Endothelial cell of umbilical vein (primary cell): ENCODE measurements around the gene RAPGEF6. TPM values are rescaled to one million over a fixed set of nuclear protein-coding genes. Genes with fewer than 3 reads are reported as not detected.

ENCODE experiments used
- BruUV-seq: library from RNA; stranded (reverse); fragments of 400-500 nt; replicated peaks from 2 replicates; lab custom pipeline; 2021; lab: Mats Ljungman, UMichigan
- CTCF ChIA-PET: fragments of 300-600, 350-600 bp; sonication (Branson Sonifier 250); formaldehyde crosslinking; loops from one replicate; lab custom pipeline; 2021; ENCODE audit warnings: antibody characterized with exemption, inconsistent platforms; lab: Charles Lee
- POLR2A ChIA-PET: fragments of 300-600, 350-600 bp; sonication (Branson Sonifier 250); formaldehyde crosslinking; loops from one replicate; lab custom pipeline; 2021; ENCODE audit warnings: antibody characterized with exemption, inconsistent platforms; lab: Charles Lee
- DNase-seq: peaks from one replicate; pipeline ENCODE4 v3.0.0-alpha.2; 2011; ENCODE audit warnings: low read depth, low spot score
- FAIRE-seq: peaks from 2 replicates; lab custom pipeline; 2011; peaks lifted over from hg19 to GRCh38; lab: Jason Lieb, UNC
- H2AFZ ChIP-seq: 2 replicates; pipeline ENCODE4 v1.6.0; 2012; ENCODE audit warnings: low read depth, low read length, control low read depth, inconsistent platforms
- H3K27ac ChIP-seq: 2 replicates; pipeline ENCODE4 v1.5.1; 2011; ENCODE audit warnings: low read depth, mild to moderate bottlenecking, control low read depth, low read length, moderate library complexity; ENCODE audit not compliant: insufficient read depth
- H3K27me3 ChIP-seq, 2 experiments: 2 replicates each; pipeline versions ENCODE4 v1.6.0 to v1.6.1; 2011; ENCODE audit warnings: low read length in 2 of 2, mixed read lengths in 1 of 2; ENCODE audit not compliant: control insufficient read depth in 2 of 2, insufficient read depth in 2 of 2
- H3K36me3 ChIP-seq, 2 experiments: 2 replicates in 1 of 2; 3 replicates in 1 of 2; pipeline ENCODE4 v1.5.1; 2011; ENCODE audit warnings: low read length in 2 of 2, mild to moderate bottlenecking in 1 of 2, moderate library complexity in 1 of 2; ENCODE audit not compliant: control insufficient read depth in 2 of 2, insufficient read depth in 2 of 2; ENCODE audit errors: extremely low read depth in 1 of 2
- H3K4me1 ChIP-seq: 3 replicates; pipeline ENCODE4 v1.5.1; 2011; ENCODE audit warnings: mild to moderate bottlenecking, low read length; ENCODE audit not compliant: control insufficient read depth, insufficient read depth; ENCODE audit errors: extremely low read depth
- H3K4me2 ChIP-seq: 2 replicates; pipeline ENCODE4 v1.6.1; 2011; ENCODE audit warnings: low read length, control low read depth, mixed read lengths; ENCODE audit not compliant: insufficient read depth
- H3K4me3 ChIP-seq, 3 experiments: fragments of 200-600 bp in 1 of 3; sonication (generic), shearing (Covaris generic) in 1 of 3; replicated peaks in 1 of 3; 2 replicates each; pipeline ENCODE4 v1.5.1; 2011 to 2016; ENCODE audit warnings: control low read depth in 3 of 3, low read length in 3 of 3, mild to moderate bottlenecking in 2 of 3, inconsistent platforms in 1 of 3, low read depth in 1 of 3, moderate library complexity in 1 of 3; ENCODE audit not compliant: insufficient read depth in 1 of 3
- H3K79me2 ChIP-seq: 2 replicates; pipeline ENCODE4 v1.6.0; 2012; ENCODE audit warnings: low read length, inconsistent platforms; ENCODE audit not compliant: control insufficient read depth, insufficient read depth
- H3K9ac ChIP-seq: replicated peaks from 2 replicates; pipeline ENCODE3; 2011; ENCODE audit warnings: low read length, control low read depth; ENCODE audit not compliant: insufficient read depth; ENCODE audit errors: extremely low read depth
- H3K9me1 ChIP-seq: replicated peaks from 3 replicates; pipeline ENCODE4 v1.6.0; 2011; ENCODE audit warnings: mild to moderate bottlenecking, low read length; ENCODE audit not compliant: control insufficient read depth, insufficient read depth; ENCODE audit errors: extremely low read depth
- H3K9me3 ChIP-seq: replicated peaks from 2 replicates; pipeline ENCODE4 v1.5.1; 2012; ENCODE audit warnings: low read length, inconsistent platforms; ENCODE audit not compliant: control insufficient read depth, insufficient read depth
- H4K20me1 ChIP-seq: replicated peaks from 2 replicates; pipeline ENCODE3; 2011; ENCODE audit warnings: mild to moderate bottlenecking, low read length; ENCODE audit not compliant: control insufficient read depth, insufficient read depth; ENCODE audit errors: extremely low read depth
- CTCF ChIP-seq, 2 donors: IDR thresholded peaks; 1 replicate in 1 of 2; 2 replicates in 1 of 2; pipeline ENCODE4 v1.5.1; 2011; ENCODE audit warnings: low read length in 2 of 2, mild to moderate bottlenecking in 2 of 2, moderate library complexity in 2 of 2, control low read depth in 1 of 2, inconsistent platforms in 1 of 2, low read depth in 1 of 2; ENCODE audit not compliant: insufficient read depth in 1 of 2; ENCODE audit errors: extremely low read depth in 1 of 2
- FOS ChIP-seq: IDR thresholded peaks from 2 replicates; pipeline ENCODE4 v1.6.1; 2011; ENCODE audit warnings: mild to moderate bottlenecking, low read length, moderate library complexity, borderline replicate concordance; ENCODE audit not compliant: insufficient read depth
- GATA2 ChIP-seq: IDR thresholded peaks from 2 replicates; pipeline ENCODE4 v1.7.0; 2011; ENCODE audit warnings: low read depth, mild to moderate bottlenecking, moderate library complexity, mixed read lengths, low read length; ENCODE audit not compliant: insufficient read length, insufficient read depth
- JUN ChIP-seq: IDR thresholded peaks from 2 replicates; pipeline ENCODE4 v1.6.1; 2011; ENCODE audit warnings: borderline replicate concordance, low read depth; ENCODE audit not compliant: insufficient read length, insufficient read depth
- MAX ChIP-seq: IDR thresholded peaks from 2 replicates; pipeline ENCODE4 v1.6.1; 2011; ENCODE audit not compliant: insufficient read depth, insufficient read length
- MYC ChIP-seq: IDR thresholded peaks from one replicate; pipeline ENCODE4 v1.6.1; 2011; ENCODE audit warnings: mild to moderate bottlenecking, low read depth, low read length
- POLR2A ChIP-seq: IDR thresholded peaks from 2 replicates; pipeline ENCODE4 v1.6.1; 2012; ENCODE audit warnings: low read depth, mild to moderate bottlenecking, control low read depth, low read length
- POLR2AphosphoS5 ChIP-seq: IDR thresholded peaks from 2 replicates; pipeline ENCODE4 v1.6.1; 2012; ENCODE audit warnings: low read depth, mild to moderate bottlenecking, control low read depth, low read length, moderate library complexity; ENCODE audit not compliant: insufficient read depth
- dilution Hi-C: fragments of 300-500 bp; cut with MboI; formaldehyde crosslinking; loops from one replicate; pipeline ENCODE4 v1.15.0; 2019; ENCODE audit warnings: low sequenced_read_pairs; ENCODE audit not compliant: extremely low pct_ligation_motif_present
- intact Hi-C: fragments of 100-400 bp; cut with micrococcal nuclease; formaldehyde crosslinking; loops from one replicate; pipeline ENCODE4 v1.10.0; 2022
- polyA plus RNA-seq, 4 experiments: library from polyadenylated mRNA; depleted of rRNA in 3 of 4; stranded (reverse) in 3 of 4; unstranded in 1 of 4; fragments of >200 nt; gene quantifications; 2 replicates each; pipeline versions ENCODE4 v1.2.1 to v1.2.3, GENCODE V29; 2011 to 2012; ENCODE audit warnings: missing spikeins in 1 of 4
- total RNA-seq: library from RNA; stranded (reverse); gene quantifications from 2 replicates; pipeline ENCODE4 v1.2.3, GENCODE V29; 2021

RAPGEF6 gene
- total and polyA plus RNA-seq, 2 donors (not counting 3 experiments of a cell fraction or from before 2014, with no cell fraction given) = 3.5 to 17.5 TPM

DNA sequence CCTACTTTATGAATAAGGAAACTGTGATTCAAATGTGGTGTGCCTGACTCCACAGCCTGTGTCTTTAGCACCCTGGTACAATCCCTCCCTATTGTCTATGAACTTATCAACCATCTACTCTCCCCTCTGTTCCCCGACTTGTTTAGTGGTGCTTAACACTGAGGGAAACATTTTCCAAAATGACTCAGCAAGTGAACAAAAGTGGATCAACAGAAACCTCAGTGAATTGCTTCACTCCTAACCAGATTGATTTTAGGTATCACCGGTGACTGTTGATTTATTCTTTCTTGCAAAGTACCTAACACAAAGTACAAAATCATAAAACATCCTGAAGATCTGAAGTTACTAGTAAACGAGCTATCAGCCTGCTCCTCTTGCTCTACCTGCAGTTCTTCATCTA lies 42.1 kb upstream of the RAPGEF6 start:
- no peaks in the 10 kb centered on the region for H4K20me1 ChIP-seq
- no peaks in the 10 kb centered on the region for H3K9me3 ChIP-seq
- no peaks in the 10 kb centered on the region for H3K27me3 ChIP-seq
- no peaks in the 10 kb centered on the region for H3K79me2 ChIP-seq
- BruUV-seq = no TSS peak
- no peak overlapping the region for H3K9ac ChIP-seq
- CTCF ChIA-PET = interaction anchor here (0.5 kb wide), 1 partner anchor 29 kb away, joined by 3 read pairs; no protein-coding TSS in a partner anchor
- TF ChIP-seq JUN = no peak
- no peak for TF ChIP-seq POLR2A
- no peak for TF ChIP-seq MAX
- TF ChIP-seq CTCF (IDR thresholded peaks at IDR 0.05; ENCODE audit: extremely low read depth in 1 of 2, insufficient read depth in 1 of 2, low read depth in 1 of 2, low read length in 2 of 2) = no peak
- TF ChIP-seq FOS = no peak
- TF ChIP-seq POLR2AphosphoS5 = no peak
- TF ChIP-seq GATA2 = no peak
- TF ChIP-seq MYC = no peak
- DNase-seq = no peak
- no peaks in the 10 kb centered on the region for H3K4me1 ChIP-seq
- H3K4me3 ChIP-seq = no peak overlapping the region
- no peak overlapping the region for H2AFZ ChIP-seq
- H3K36me3 ChIP-seq = peaks cover 8 to 18% of the 10 kb centered on the region in 2 experiments
- intact Hi-C loops (no loop called here), dilution Hi-C loops (no loop called here)
- no peak overlapping the region for H3K27ac ChIP-seq
- POLR2A ChIA-PET = no interaction called here
- no peak overlapping the region for H3K4me2 ChIP-seq
- FAIRE-seq = no peak
- no peaks in the 10 kb centered on the region for H3K9me1 ChIP-seq
